H1 (cell line): ENCODE data around the gene TXLNG. TPM values are rescaled to one million over a fixed set of nuclear protein-coding genes. Genes with fewer than 3 reads are reported as not detected.

Source experiments
- CREB1 ChIP-seq: IDR thresholded peaks from 2 replicates; pipeline ENCODE4 v1.6.1; 2012; ENCODE audit warnings: inconsistent platforms
- EP300 ChIP-seq, 2 experiments: IDR thresholded peaks; 1 replicate in 1 of 2; 2 replicates in 1 of 2; pipeline ENCODE4 v1.6.1; 2011 to 2012; ENCODE audit warnings: low read depth in 2 of 2, low read length in 2 of 2, mild to moderate bottlenecking in 2 of 2, borderline replicate concordance in 1 of 2, inconsistent platforms in 1 of 2, moderate library complexity in 1 of 2
- HDAC6 ChIP-seq: IDR thresholded peaks from one replicate; pipeline ENCODE4 v1.7.1; 2012; ENCODE audit warnings: low read depth, mild to moderate bottlenecking, inconsistent platforms, low read length, moderate library complexity
- KDM1A ChIP-seq: fragments of 200-600, 300-600 bp; sonication (generic); IDR thresholded peaks from 2 replicates; pipeline ENCODE4 v1.7.1; 2016; ENCODE audit warnings: mild to moderate bottlenecking, low read length, borderline replicate concordance
- POLR2AphosphoS5 ChIP-seq: IDR thresholded peaks from 2 replicates; pipeline ENCODE4 v1.6.1; 2011; ENCODE audit warnings: low read depth, low read length
- USF2 ChIP-seq: IDR thresholded peaks from 2 replicates; pipeline ENCODE4 v1.6.1; 2011; ENCODE audit warnings: low read length, improper control_type of control experiment
- polyA plus RNA-seq, 7 experiments: library from polyadenylated mRNA; depleted of rRNA in 3 of 7; stranded (reverse) in 5 of 7; unstranded in 2 of 7; fragments of >200 nt in 5 of 7; fragments of 200-250 nt in 2 of 7; gene quantifications; 1 replicate in 5 of 7; 2 replicates in 1 of 7; 4 replicates in 1 of 7; pipeline versions ENCODE4 v1.2.1 to v1.2.3, GENCODE V29; 2011 to 2013; ENCODE audit warnings: missing spikeins in 2 of 7, mixed read lengths in 2 of 7
- total RNA-seq: library from RNA; stranded (reverse); fragmentation: NEBNext Ultra II Directional; extraction: Animal tissue kit (Norgen Biotek cat#: 25700); gene quantifications from 2 replicates; pipeline ENCODE4 v1.2.1, GENCODE V29; 2021

The TXLNG gene
- total and polyA plus RNA-seq, 2 of the 8 experiments (the other 6 are each of a cell fraction or from before 2014, with no cell fraction given): 32.9 to 42.9 TPM

GRCh38 chrX:16825264-16826035, 39.2 kb downstream of the TXLNG start (continued):
- TF ChIP-seq KDM1A (no peak), POLR2AphosphoS5 (no peak), USF2 (no peak), CREB1 (no peak), HDAC6 (no peak), EP300 (IDR thresholded peaks at IDR 0.05; ENCODE audit: borderline replicate concordance in 1 of 2, low read depth in 2 of 2, low read length in 2 of 2) (no peak)
